ENCODE measurements around the gene TTYH3. TPM values are rescaled to one million over a fixed set of nuclear protein-coding genes. Genes with fewer than 3 reads are reported as not detected.
"Not testable (repeated sequence)": the region's sequence is repeated elsewhere in the genome, so short reads cannot be mapped to it uniquely, and the experiment has no call there.

The TTYH3 gene
- total RNA-seq, 1 experiment from 2014 or later = 278 TPM

- Histone ChIP-seq H3K27ac (ENCODE audit: low read length) (no peak overlapping the region), H3K4me1 (ENCODE audit: control insufficient read depth, insufficient read depth, low read length) (no peaks in the 10 kb centered on the region; the same call in 1 of the 2 replicates), H3K9me3 (ENCODE audit: control insufficient read depth, insufficient read depth, low read depth, low read length) (no peaks in the 10 kb centered on the region), H3K4me3 (ENCODE audit: low read depth in 2 of 2, low read length in 2 of 2) (no peak overlapping the region), H3K36me3 (ENCODE audit: control insufficient read depth, insufficient read depth, low read length) (no peaks in the 10 kb centered on the region), H3K27me3 (ENCODE audit: control insufficient read depth, insufficient read depth, low read length) (no peaks in the 10 kb centered on the region)
- CTCF ChIA-PET = interaction anchor here (0.6 to 1.1 kb wide), 4 partner anchors 14 to 192 kb away, joined by 3 to 8 read pairs (median 4); no protein-coding TSS in a partner anchor
- no peak for DNase-seq (ENCODE audit: low read depth, low spot score)
- in situ Hi-C loops (cut with HindIII; ENCODE audit: low pct_unique_long_range_greater_than_20kb, low sequenced_read_pairs) (no loop called here), intact Hi-C loops (cut with micrococcal nuclease; ENCODE audit: unreplicated experiment) (no loop called here)
- no peak for TF ChIP-seq REST (IDR thresholded peaks at IDR 0.05; ENCODE audit: insufficient read depth in 1 of 2, low read depth in 2 of 2, low read length in 1 of 2)
- no peak for TF ChIP-seq CTCF (IDR thresholded peaks at IDR 0.05)
- TF ChIP-seq SIN3A (IDR thresholded peaks at IDR 0.05; ENCODE audit: borderline replicate concordance, insufficient read depth, low read depth, low read length) = no peak
- no peak for TF ChIP-seq POLR2AphosphoS5 (IDR thresholded peaks at IDR 0.05; ENCODE audit: low read depth, low read length)
- no peak for TF ChIP-seq TCF7L2 (IDR thresholded peaks at IDR 0.05; ENCODE audit: low read depth, low read length)
- peak; percentile 52; the same call in 1 of the 2 replicates for ATAC-seq
- POLR2A ChIA-PET = interaction anchor here (0.6 kb wide), 3 partner anchors 20 to 43 kb away, joined by 3 to 7 read pairs (median 5); no protein-coding TSS in a partner anchor
- no TSS peak for BruUV-seq (replicated peaks)
These were observed 22.8 kb upstream of the TTYH3 start for GRCh38 chr7:2608921-2609411.

- intact Hi-C loops (cut with micrococcal nuclease; ENCODE audit: unreplicated experiment); H3K36me3 ChIP-seq (ENCODE audit: control insufficient read depth, insufficient read depth, low read length); H3K4me1 ChIP-seq (ENCODE audit: control insufficient read depth, insufficient read depth, low read length); H3K27ac ChIP-seq (ENCODE audit: low read length); in situ Hi-C loops (cut with HindIII; ENCODE audit: low pct_unique_long_range_greater_than_20kb, low sequenced_read_pairs); H3K4me3 ChIP-seq (ENCODE audit: low read depth in 2 of 2, low read length in 2 of 2); H3K9me3 ChIP-seq (ENCODE audit: control insufficient read depth, insufficient read depth, low read depth, low read length); BruUV-seq (replicated peaks); H3K27me3 ChIP-seq (ENCODE audit: control insufficient read depth, insufficient read depth, low read length); ATAC-seq; DNase-seq (ENCODE audit: low read depth, low spot score): not testable (repeated sequence)
- ChIA-PET CTCF (interaction anchor here (1.1 kb wide), 1 partner anchor 13 kb away, joined by 3 read pairs; no protein-coding TSS in a partner anchor), POLR2A (interaction anchor here (0.6 kb wide), 2 partner anchors 41 to 44 kb away, joined by 3 to 5 read pairs; no protein-coding TSS in a partner anchor)
These were observed 22.1 kb upstream of the TTYH3 start for GRCh38 chr7:2609646-2610045.

- Histone ChIP-seq H3K4me1 (ENCODE audit: control insufficient read depth, insufficient read depth, low read length) (no peaks in the 10 kb centered on the region; the same call in 1 of the 2 replicates), H3K36me3 (ENCODE audit: control insufficient read depth, insufficient read depth, low read length) (no peaks in the 10 kb centered on the region), H3K27ac (ENCODE audit: low read length) (no peak overlapping the region), H3K27me3 (ENCODE audit: control insufficient read depth, insufficient read depth, low read length) (no peaks in the 10 kb centered on the region), H3K4me3 (ENCODE audit: low read depth in 2 of 2, low read length in 2 of 2) (no peak overlapping the region), H3K9me3 (ENCODE audit: control insufficient read depth, insufficient read depth, low read depth, low read length) (no peaks in the 10 kb centered on the region)
- TF ChIP-seq CTCF (IDR thresholded peaks at IDR 0.05) (no peak), SIN3A (IDR thresholded peaks at IDR 0.05; ENCODE audit: borderline replicate concordance, insufficient read depth, low read depth, low read length) (no peak), TCF7L2 (IDR thresholded peaks at IDR 0.05; ENCODE audit: low read depth, low read length) (no peak), POLR2AphosphoS5 (IDR thresholded peaks at IDR 0.05; ENCODE audit: low read depth, low read length) (no peak), REST (IDR thresholded peaks at IDR 0.05; ENCODE audit: insufficient read depth in 1 of 2, low read depth in 2 of 2, low read length in 1 of 2) (no peak)
- no TSS peak for BruUV-seq (replicated peaks)
- ChIA-PET CTCF (no interaction called here), POLR2A (no interaction called here)
- DNase-seq (ENCODE audit: low read depth, low spot score) (no peak), ATAC-seq (no peak)
- intact Hi-C loops (cut with micrococcal nuclease; ENCODE audit: unreplicated experiment) = no loop called here
- in situ Hi-C loops (cut with HindIII; ENCODE audit: low pct_unique_long_range_greater_than_20kb, low sequenced_read_pairs) = no loop called here
These were observed 21.3 kb upstream of the TTYH3 start for GRCh38 chr7:2610466-2610865.

Measured in Panc1 (cell line).